PFSK-1 (cell line): ENCODE measurements around the gene RIC8A.

Experiments used
- FOXP2 ChIP-seq: optimal IDR thresholded peaks from 2 replicates; pipeline ENCODE3; 2011; ENCODE audit warnings: borderline replicate concordance, control low read depth, inconsistent platforms; ENCODE audit not compliant: insufficient read depth; ENCODE audit errors: extremely low read length, extremely low read depth
- POLR2AphosphoS5 ChIP-seq: IDR thresholded peaks from 2 replicates; pipeline ENCODE4 v1.6.1; 2012; ENCODE audit warnings: low read depth, mild to moderate bottlenecking, control low read depth, low read length, moderate library complexity
- REST ChIP-seq, 2 experiments: IDR thresholded peaks; 2 replicates each; pipeline versions ENCODE4 v1.6.1 to v1.8.0; 2011 to 2012; ENCODE audit warnings: low read depth in 2 of 2, low read length in 2 of 2, control low read depth in 1 of 2, inconsistent platforms in 1 of 2, mild to moderate bottlenecking in 1 of 2, moderate library complexity in 1 of 2; ENCODE audit not compliant: insufficient read depth in 1 of 2
- SIN3A ChIP-seq: IDR thresholded peaks from 2 replicates; pipeline ENCODE4 v1.6.1; 2012; ENCODE audit warnings: mild to moderate bottlenecking, low read length, moderate library complexity, borderline replicate concordance; ENCODE audit not compliant: insufficient read depth
- TAF1 ChIP-seq: IDR thresholded peaks from 2 replicates; pipeline ENCODE4 v1.6.1; 2012; ENCODE audit warnings: low read length, control low read depth, borderline replicate concordance; ENCODE audit not compliant: insufficient read depth

GRCh38 chr11:204587-205109 lies 2.9 kb upstream of the RIC8A start:
- no peak for TF ChIP-seq SIN3A
- no peak for TF ChIP-seq POLR2AphosphoS5
- no peak for TF ChIP-seq TAF1
- no peak for TF ChIP-seq REST (IDR thresholded peaks at IDR 0.05; ENCODE audit: insufficient read depth in 1 of 2, low read depth in 2 of 2, low read length in 2 of 2)
- no peak for TF ChIP-seq FOXP2
